Left lung (tissue), 10 donors: ENCODE measurements around the gene LRSAM1. TPM values are rescaled to one million over a fixed set of nuclear protein-coding genes. Genes with fewer than 3 reads are reported as not detected.

Experiments used
- ATAC-seq: fragments of 200-7000 bp; cut with Tn5 transposase; one replicate; pipeline ENCODE4 v1.9.1; 2020; ENCODE audit warnings: moderate library complexity
- DNase-seq, 4 donors: peaks; one replicate each; pipeline ENCODE4 v3.0.0-alpha.2; 2013 to 2020
- H3K27ac ChIP-seq, 2 donors: fragments of 200-600 bp; sonication (generic) in 1 of 2; one replicate each; pipeline versions ENCODE4 v1.5.0 to v1.8.0; 2020 to 2021
- H3K27me3 ChIP-seq, 2 donors: fragments of 200-600 bp; sonication (generic) in 1 of 2; one replicate each; pipeline versions ENCODE4 v1.5.0 to v1.8.0; 2020 to 2021
- H3K36me3 ChIP-seq, 2 donors: fragments of 200-600 bp; sonication (generic) in 1 of 2; one replicate each; pipeline versions ENCODE4 v1.5.0 to v1.8.0; 2020 to 2021
- H3K4me1 ChIP-seq, 2 donors: fragments of 200-600 bp; one replicate each; pipeline ENCODE4 v1.8.0; 2021
- H3K4me3 ChIP-seq, 2 donors: fragments of 200-600 bp; sonication (generic) in 1 of 2; one replicate each; pipeline versions ENCODE4 v1.5.0 to v1.8.0; 2020 to 2021; ENCODE audit warnings: mild to moderate bottlenecking in 1 of 2
- H3K9me3 ChIP-seq, 2 donors: fragments of 200-600 bp; sonication (generic) in 1 of 2; one replicate each; pipeline versions ENCODE4 v1.5.0 to v1.8.0; 2020 to 2021
- intact Hi-C, 2 donors: fragments of 100-400 bp; cut with DNase I; formaldehyde crosslinking; loops; one replicate each; pipeline versions ENCODE4 v1.11.2 to v1.14.2; 2022
- polyA plus RNA-seq, 6 donors: library from polyadenylated mRNA; unstranded; fragments of 120-200 nt; gene quantifications; one replicate each; pipeline ENCODE4 v1.2.1, GENCODE V29; 2013; ENCODE audit not compliant: insufficient read length in 6 of 6
- total RNA-seq, 2 donors: library from RNA; stranded (reverse); fragmentation: NEBNext Ultra II Directional; extraction: Animal tissue kit (Norgen Biotek cat#: 25700); gene quantifications; one replicate each; pipeline ENCODE4 v1.2.1, GENCODE V29; 2021
- TF ChIP-seq, protein P1 (sequence below), 2 donors: fragments of 200-600 bp; sonication (generic) in 1 of 2; IDR thresholded peaks; one replicate each; pipeline versions ENCODE4 v1.5.0 to v1.8.0; 2021; ENCODE audit warnings: antibody characterized with exemption in 2 of 2
- donor health status: DM: no; HTN: yes; CAD: no.
- donor health status: DM: no; HTN: no; CAD: no.

The LRSAM1 gene
- total and polyA plus RNA-seq, 8 donors: 16.4 to 24.4 (median 19.4) TPM

DNA sequence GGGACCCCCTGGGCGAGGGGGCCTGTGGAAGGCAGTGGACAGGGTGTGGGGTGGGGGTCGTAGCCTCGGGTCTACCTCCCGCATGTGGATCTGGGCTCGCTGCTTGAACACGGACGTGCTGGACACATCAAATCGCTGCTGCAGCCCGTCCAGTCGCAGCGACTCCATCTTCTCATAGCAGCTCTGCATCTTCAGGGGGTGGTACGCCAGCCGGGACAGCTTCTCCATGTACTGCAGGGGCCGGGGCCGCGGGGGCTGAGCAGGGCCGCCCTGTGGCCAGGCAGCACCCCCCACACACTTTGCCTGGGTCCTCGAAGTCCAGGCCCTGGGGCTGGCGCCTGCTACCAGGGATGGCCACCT is 57.6 kb downstream of the LRSAM1 start:
- Histone ChIP-seq H3K4me3 (no peak overlapping the region), H3K36me3 (peaks cover 0 to 98% of the 10 kb centered on the region in 2 donors), H3K9me3 (no peaks in the 10 kb centered on the region), H3K27ac (no peak overlapping the region), H3K27me3 (no peaks in the 10 kb centered on the region), H3K4me1 (no peaks in the 10 kb centered on the region)
- intact Hi-C loops: loop anchor here in 1 of 2 donors (5.0 kb wide), 1 partner anchor 78 kb away; no protein-coding TSS in a partner anchor
- TF ChIP-seq, protein P1, sequence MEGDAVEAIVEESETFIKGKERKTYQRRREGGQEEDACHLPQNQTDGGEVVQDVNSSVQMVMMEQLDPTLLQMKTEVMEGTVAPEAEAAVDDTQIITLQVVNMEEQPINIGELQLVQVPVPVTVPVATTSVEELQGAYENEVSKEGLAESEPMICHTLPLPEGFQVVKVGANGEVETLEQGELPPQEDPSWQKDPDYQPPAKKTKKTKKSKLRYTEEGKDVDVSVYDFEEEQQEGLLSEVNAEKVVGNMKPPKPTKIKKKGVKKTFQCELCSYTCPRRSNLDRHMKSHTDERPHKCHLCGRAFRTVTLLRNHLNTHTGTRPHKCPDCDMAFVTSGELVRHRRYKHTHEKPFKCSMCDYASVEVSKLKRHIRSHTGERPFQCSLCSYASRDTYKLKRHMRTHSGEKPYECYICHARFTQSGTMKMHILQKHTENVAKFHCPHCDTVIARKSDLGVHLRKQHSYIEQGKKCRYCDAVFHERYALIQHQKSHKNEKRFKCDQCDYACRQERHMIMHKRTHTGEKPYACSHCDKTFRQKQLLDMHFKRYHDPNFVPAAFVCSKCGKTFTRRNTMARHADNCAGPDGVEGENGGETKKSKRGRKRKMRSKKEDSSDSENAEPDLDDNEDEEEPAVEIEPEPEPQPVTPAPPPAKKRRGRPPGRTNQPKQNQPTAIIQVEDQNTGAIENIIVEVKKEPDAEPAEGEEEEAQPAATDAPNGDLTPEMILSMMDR (IDR thresholded peaks at IDR 0.05): no peak
- ATAC-seq: no peak
- DNase-seq: no peak

DNA sequence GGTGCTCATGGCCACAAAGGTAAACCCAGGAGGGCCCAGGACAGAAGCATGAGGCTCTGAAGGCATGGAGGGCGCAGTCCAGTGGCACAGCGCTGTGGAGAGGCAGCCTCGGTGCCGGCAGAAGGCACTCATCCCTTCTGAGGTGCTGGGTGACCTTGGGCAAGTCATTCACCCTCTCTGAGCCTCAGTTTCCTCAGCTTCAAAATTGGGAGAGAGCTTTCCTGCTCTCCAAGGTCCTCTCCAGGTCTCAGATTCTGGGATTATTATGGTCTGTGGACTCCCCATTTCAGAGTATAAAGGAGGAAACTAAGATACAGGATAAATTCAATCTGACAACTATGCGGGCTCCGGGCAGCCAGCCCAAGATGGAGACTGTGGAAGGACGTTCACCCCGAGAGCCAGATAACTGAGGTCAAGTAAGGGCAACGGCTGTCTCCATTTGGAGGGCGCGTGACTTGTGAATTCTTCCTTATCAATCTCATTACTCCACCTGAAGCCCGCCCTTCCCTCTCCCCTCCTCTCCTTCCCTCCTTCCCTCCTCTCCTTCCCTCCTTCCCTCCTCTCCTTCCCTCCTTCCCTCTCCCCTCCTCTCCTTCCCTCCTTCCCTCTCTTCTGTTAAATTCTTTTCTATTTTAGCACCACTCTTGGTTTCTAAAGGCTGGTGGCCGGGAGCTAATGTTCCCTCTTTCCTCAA is 58.1 kb downstream of the LRSAM1 start:
- H3K27ac ChIP-seq: no peak overlapping the region
- DNase-seq: no peak
- no peaks in the 10 kb centered on the region for H3K4me1 ChIP-seq
- no peak overlapping the region for H3K4me3 ChIP-seq
- TF ChIP-seq, protein P1 (IDR thresholded peaks at IDR 0.05): no peak
- peaks cover 0 to 98% of the 10 kb centered on the region in 2 donors for H3K36me3 ChIP-seq
- no peaks in the 10 kb centered on the region for H3K9me3 ChIP-seq
- H3K27me3 ChIP-seq: no peaks in the 10 kb centered on the region
- intact Hi-C loops: loop anchor here in 1 of 2 donors (5.0 kb wide), 1 partner anchor 78 kb away; no protein-coding TSS in a partner anchor
- ATAC-seq: no peak

- no peak for DNase-seq
- Histone ChIP-seq H3K9me3 (no peaks in the 10 kb centered on the region), H3K27me3 (no peaks in the 10 kb centered on the region), H3K27ac (no peak overlapping the region), H3K36me3 (peaks cover 0 to 98% of the 10 kb centered on the region in 2 donors), H3K4me3 (no peak overlapping the region), H3K4me1 (no peaks in the 10 kb centered on the region)
- TF ChIP-seq, protein P1 (IDR thresholded peaks at IDR 0.05): no peak
- intact Hi-C loops: loop anchor here in 1 of 2 donors (5.0 to 10.0 kb wide), 2 partner anchors 77 to 415 kb away; no protein-coding TSS in a partner anchor
- no peak for ATAC-seq
Measured at GRCh38 chr9:127509955-127510299, 58.6 kb downstream of the LRSAM1 start.

- intact Hi-C loops: loop anchor here in 1 of 2 donors (10.0 kb wide), 1 partner anchor 410 kb away; no protein-coding TSS in a partner anchor
- TF ChIP-seq, protein P1 (IDR thresholded peaks at IDR 0.05): no peak
- H3K27me3 ChIP-seq: no peaks in the 10 kb centered on the region
- H3K36me3 ChIP-seq: peaks cover 0 to 93% of the 10 kb centered on the region in 2 donors
- H3K4me3 ChIP-seq: no peak overlapping the region
- DNase-seq (no peak), ATAC-seq (no peak)
- peaks cover 3 to 15% of the 10 kb centered on the region in 2 donors for H3K4me1 ChIP-seq
- H3K9me3 ChIP-seq: no peaks in the 10 kb centered on the region
- no peak overlapping the region for H3K27ac ChIP-seq
Measured at GRCh38 chr9:127514468-127514867, 63.2 kb downstream of the LRSAM1 start.

DNA sequence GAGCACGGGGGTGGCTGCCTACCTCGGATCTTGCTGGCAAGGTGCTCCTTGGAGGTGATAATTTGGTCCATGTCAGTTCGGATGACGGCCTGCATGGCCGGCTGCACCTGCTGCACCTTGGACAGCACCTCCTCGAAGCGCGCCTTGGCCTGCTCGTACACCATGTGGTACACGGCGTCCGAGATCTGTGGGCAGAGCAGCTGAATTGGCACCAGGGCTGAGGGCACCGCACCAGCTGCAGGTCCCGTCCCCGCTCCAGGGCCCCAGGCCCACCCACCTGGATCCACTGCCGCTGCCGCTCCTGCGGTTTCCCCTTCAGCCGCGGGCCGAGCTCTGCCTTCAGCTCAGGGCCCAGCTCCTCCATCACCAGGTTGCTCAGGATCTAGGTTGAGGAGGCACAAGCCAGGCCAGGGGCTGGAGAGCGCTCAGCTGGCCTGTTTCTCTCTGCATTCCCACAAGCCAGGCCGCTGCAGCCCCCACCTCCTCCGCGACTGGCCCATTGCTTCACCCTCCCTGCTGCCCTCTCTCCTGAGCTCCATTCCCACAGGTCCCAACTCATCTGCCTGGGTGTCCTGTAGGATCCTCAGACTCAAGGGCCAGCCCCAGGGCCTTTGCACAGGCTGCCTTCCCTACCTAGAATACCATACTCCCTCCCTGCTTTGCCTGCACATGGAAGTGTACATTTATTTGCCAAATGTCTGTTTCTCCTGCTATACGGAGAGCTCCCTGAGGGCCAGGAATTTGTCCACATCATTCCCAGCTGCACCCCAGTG is 65.7 kb downstream of the LRSAM1 start:
- H3K27me3 ChIP-seq: no peaks in the 10 kb centered on the region
- intact Hi-C loops: loop anchor here in 1 of 2 donors (10.0 kb wide), 1 partner anchor 408 kb away; no protein-coding TSS in a partner anchor
- DNase-seq (no peak), ATAC-seq (no peak)
- H3K4me1 ChIP-seq: peaks cover 19 to 40% of the 10 kb centered on the region in 2 donors
- no peak overlapping the region for H3K27ac ChIP-seq
- peaks cover 0 to 84% of the 10 kb centered on the region in 2 donors for H3K36me3 ChIP-seq
- TF ChIP-seq, protein P1 (IDR thresholded peaks at IDR 0.05): no peak
- no peak overlapping the region for H3K4me3 ChIP-seq
- no peaks in the 10 kb centered on the region for H3K9me3 ChIP-seq
